SIG-M5 treated with dmso at 0.1 percent for 504 hours (cell line): ENCODE data around the gene C1QL3.

Experiments used
- DNase-seq: peaks from one replicate; lab custom pipeline; 2025; ENCODE audit not compliant: unreplicated experiment; lab: John Stamatoyannopoulos, UW

The C1QL3 gene

GRCh38 chr10:16493884-16494536, 27.7 kb downstream of the C1QL3 start:
- DNase-seq, result no peak

- no peak for DNase-seq
Measured at GRCh38 chr10:16491933-16492332, 29.7 kb downstream of the C1QL3 start.

GRCh38 chr10:16490511-16490910, 31.2 kb downstream of the C1QL3 start:
- DNase-seq, result no peak

GRCh38 chr10:16483241-16483917, 38.3 kb downstream of the C1QL3 start:
- no peak for DNase-seq

- DNase-seq, result no peak
Measured at GRCh38 chr10:16481052-16481728, 40.5 kb downstream of the C1QL3 start.

GRCh38 chr10:16478801-16479200, 42.9 kb downstream of the C1QL3 start:
- DNase-seq, result no peak

- DNase-seq, result no peak
Measured at GRCh38 chr10:16477757-16478156, 43.9 kb downstream of the C1QL3 start.

GRCh38 chr10:16472828-16473227, 48.9 kb downstream of the C1QL3 start:
- DNase-seq, result no peak

GRCh38 chr10:16470747-16471146, 50.9 kb downstream of the C1QL3 start:
- no peak for DNase-seq

- no peak for DNase-seq
Measured at GRCh38 chr10:16466001-16466400, 55.7 kb downstream of the C1QL3 start.
